ENCODE data around the gene DGKH. TPM values are rescaled to one million over a fixed set of nuclear protein-coding genes. Genes with fewer than 3 reads are reported as not detected.

Gene DGKH
- total RNA-seq, 1 experiment from 2014 or later: 9.2 TPM

Other genes with a start within 250 kb of the DGKH start
- gene VWA8, start 87.5 kb upstream of the DGKH start, total RNA-seq (2021; ENCODE audit: unreplicated experiment): 22.6 TPM
- 21.7 TPM for gene AKAP11, start 223.5 kb downstream of the DGKH start, total RNA-seq (2021; ENCODE audit: unreplicated experiment)

All from HCT116 (cell line).